Caco-2 (cell line): ENCODE measurements around the gene SLAMF6. TPM values are rescaled to one million over a fixed set of nuclear protein-coding genes. Genes with fewer than 3 reads are reported as not detected.

Experiments
- BruUV-seq: library from RNA; stranded (reverse); fragments of 400-500 nt; replicated peaks from 2 replicates; lab custom pipeline; 2021; lab: Mats Ljungman, UMichigan
- CTCF ChIA-PET: fragments of 300-600 bp; sonication (Branson Sonifier 250); formaldehyde crosslinking; loops from one replicate; lab custom pipeline; 2022; ENCODE audit warnings: antibody characterized with exemption; lab: Charles Lee
- POLR2A ChIA-PET: fragments of 300-600 bp; sonication (Branson Sonifier 250); formaldehyde crosslinking; loops from one replicate; lab custom pipeline; 2022; ENCODE audit warnings: antibody characterized with exemption; lab: Charles Lee
- DNase-seq, 2 experiments: peaks; one replicate each; pipeline versions ENCODE4 v3.0.0 to v3.0.0-alpha.2; 2020 to 2022
- H3K27me3 ChIP-seq: replicated peaks from 2 replicates; pipeline ENCODE4 v1.6.0; 2011; ENCODE audit warnings: low read length; ENCODE audit not compliant: control insufficient read depth, insufficient read depth
- H3K36me3 ChIP-seq: 2 replicates; pipeline ENCODE4 v1.5.1; 2011; ENCODE audit warnings: low read length; ENCODE audit not compliant: control insufficient read depth, insufficient read depth
- H3K4me1 ChIP-seq: fragments of 250-450 bp; sonication (Bioruptor Pico); 2 replicates; pipeline ENCODE4 v1.5.1; 2020; ENCODE audit warnings: mild to moderate bottlenecking
- H3K4me3 ChIP-seq: 2 replicates; pipeline ENCODE4 v1.5.1; 2011; ENCODE audit warnings: low read depth, mild to moderate bottlenecking, control low read depth, low read length
- H3K9me3 ChIP-seq: fragments of 250-450 bp; sonication (Bioruptor Pico); 2 replicates; pipeline ENCODE4 v1.5.1; 2020; ENCODE audit warnings: mild to moderate bottlenecking, moderate library complexity
- H3K27ac Mint-ChIP-seq: one replicate; pipeline ENCODE4 v1.8.0; 2022; ENCODE audit warnings: mixed read lengths; ENCODE audit not compliant: unreplicated experiment
- H3K27me3 Mint-ChIP-seq: one replicate; pipeline ENCODE4 v1.8.0; 2022; ENCODE audit warnings: mixed read lengths; ENCODE audit not compliant: insufficient read depth, unreplicated experiment
- H3K36me3 Mint-ChIP-seq: one replicate; pipeline ENCODE4 v1.8.0; 2022; ENCODE audit warnings: mild to moderate bottlenecking, mixed read lengths; ENCODE audit not compliant: insufficient read depth, unreplicated experiment
- H3K4me1 Mint-ChIP-seq: one replicate; pipeline ENCODE4 v1.8.0; 2022; ENCODE audit warnings: low read depth, mixed read lengths; ENCODE audit not compliant: unreplicated experiment
- H3K4me3 Mint-ChIP-seq: one replicate; pipeline ENCODE4 v1.8.0; 2022; ENCODE audit warnings: mild to moderate bottlenecking, moderate library complexity, mixed read lengths; ENCODE audit not compliant: unreplicated experiment
- H3K9me3 Mint-ChIP-seq: one replicate; pipeline ENCODE4 v1.8.0; 2022; ENCODE audit warnings: mixed read lengths; ENCODE audit not compliant: unreplicated experiment
- intact Hi-C: fragments of 100-400 bp; cut with micrococcal nuclease; formaldehyde crosslinking; loops from one replicate; pipeline ENCODE4 v1.10.0; 2022; ENCODE audit not compliant: unreplicated experiment
- total RNA-seq: library from RNA; stranded (reverse); gene quantifications from 2 replicates; pipeline ENCODE4 v1.2.3, GENCODE V29; 2022
- TF ChIP-seq, protein P1 (sequence below), 2 experiments: fragments of 200-600 bp in 1 of 2; IDR thresholded peaks; 1 replicate in 1 of 2; 2 replicates in 1 of 2; pipeline versions ENCODE4 v1.5.1 to v1.8.0; 2011 to 2022; ENCODE audit warnings: antibody characterized with exemption in 1 of 2, control low read depth in 1 of 2, inconsistent platforms in 1 of 2, low read depth in 1 of 2, low read length in 1 of 2, mild to moderate bottlenecking in 1 of 2, moderate library complexity in 1 of 2; ENCODE audit not compliant: insufficient read depth in 1 of 2, severe bottlenecking in 1 of 2, unreplicated experiment in 1 of 2

The SLAMF6 gene
- total RNA-seq, 1 experiment from 2014 or later = not detected

DNA sequence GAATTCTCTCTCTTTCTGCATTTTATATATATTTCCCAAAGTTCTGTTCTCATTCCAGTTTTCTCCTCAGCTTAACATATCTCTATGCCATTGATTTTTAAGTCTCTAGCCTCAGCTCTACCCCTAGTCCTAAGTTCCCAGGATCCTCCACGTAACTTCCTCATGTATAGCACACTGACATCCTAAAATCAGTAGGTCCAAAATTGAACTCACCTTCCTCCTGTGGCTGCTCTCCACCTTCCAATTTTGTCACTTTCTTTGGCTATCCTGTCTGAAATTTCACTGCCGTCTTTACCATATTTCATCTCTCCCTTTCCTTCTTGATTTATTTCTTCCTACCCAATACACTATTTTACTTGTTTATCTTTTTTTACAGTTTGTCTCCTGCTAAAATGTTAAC lies 1.5 kb downstream of the SLAMF6 start:
- peaks cover 3% of the 10 kb centered on the region; the same call in 1 of the 2 replicates for H3K9me3 ChIP-seq
- POLR2A ChIA-PET = no interaction called here
- H3K36me3 ChIP-seq = no peaks in the 10 kb centered on the region
- TF ChIP-seq, protein P1, sequence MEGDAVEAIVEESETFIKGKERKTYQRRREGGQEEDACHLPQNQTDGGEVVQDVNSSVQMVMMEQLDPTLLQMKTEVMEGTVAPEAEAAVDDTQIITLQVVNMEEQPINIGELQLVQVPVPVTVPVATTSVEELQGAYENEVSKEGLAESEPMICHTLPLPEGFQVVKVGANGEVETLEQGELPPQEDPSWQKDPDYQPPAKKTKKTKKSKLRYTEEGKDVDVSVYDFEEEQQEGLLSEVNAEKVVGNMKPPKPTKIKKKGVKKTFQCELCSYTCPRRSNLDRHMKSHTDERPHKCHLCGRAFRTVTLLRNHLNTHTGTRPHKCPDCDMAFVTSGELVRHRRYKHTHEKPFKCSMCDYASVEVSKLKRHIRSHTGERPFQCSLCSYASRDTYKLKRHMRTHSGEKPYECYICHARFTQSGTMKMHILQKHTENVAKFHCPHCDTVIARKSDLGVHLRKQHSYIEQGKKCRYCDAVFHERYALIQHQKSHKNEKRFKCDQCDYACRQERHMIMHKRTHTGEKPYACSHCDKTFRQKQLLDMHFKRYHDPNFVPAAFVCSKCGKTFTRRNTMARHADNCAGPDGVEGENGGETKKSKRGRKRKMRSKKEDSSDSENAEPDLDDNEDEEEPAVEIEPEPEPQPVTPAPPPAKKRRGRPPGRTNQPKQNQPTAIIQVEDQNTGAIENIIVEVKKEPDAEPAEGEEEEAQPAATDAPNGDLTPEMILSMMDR (IDR thresholded peaks at IDR 0.05; ENCODE audit: insufficient read depth in 1 of 2, low read depth in 1 of 2, low read length in 1 of 2, severe bottlenecking in 1 of 2, unreplicated experiment in 1 of 2) = no peak
- Mint-ChIP-seq H3K4me3 (no peak overlapping the region), H3K27me3 (peaks cover 4% of the 10 kb centered on the region), H3K9me3 (peaks cover 3% of the 10 kb centered on the region), H3K4me1 (peaks cover 12% of the 10 kb centered on the region), H3K27ac (no peak overlapping the region), H3K36me3 (no peaks in the 10 kb centered on the region)
- H3K4me1 ChIP-seq = no peaks in the 10 kb centered on the region
- intact Hi-C loops = no loop called here
- CTCF ChIA-PET = no interaction called here
- no peak overlapping the region for H3K4me3 ChIP-seq
- no TSS peak for BruUV-seq
- DNase-seq = no peak
- H3K27me3 ChIP-seq = no peaks in the 10 kb centered on the region

DNA sequence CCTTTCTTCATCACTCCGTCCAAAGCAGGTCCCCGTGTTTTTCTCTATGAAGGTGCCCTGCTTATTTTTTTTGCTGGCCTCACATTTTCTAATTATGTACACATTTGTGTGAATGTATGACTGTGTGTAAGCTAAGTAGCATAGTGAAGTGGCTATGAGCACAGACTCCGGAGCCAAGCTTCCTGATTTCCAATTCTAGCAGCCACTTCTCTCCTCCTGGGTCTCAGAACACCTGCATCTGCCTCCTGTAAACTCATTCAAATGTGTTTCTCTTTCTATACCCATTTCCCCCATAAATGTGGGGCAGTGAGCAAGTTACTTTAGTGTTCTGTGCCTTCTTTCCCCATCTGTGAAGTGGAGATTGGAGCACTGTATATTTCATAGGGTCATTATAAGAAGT lies 2.1 kb downstream of the SLAMF6 start:
- no TSS peak for BruUV-seq
- CTCF ChIA-PET = no interaction called here

DNA sequence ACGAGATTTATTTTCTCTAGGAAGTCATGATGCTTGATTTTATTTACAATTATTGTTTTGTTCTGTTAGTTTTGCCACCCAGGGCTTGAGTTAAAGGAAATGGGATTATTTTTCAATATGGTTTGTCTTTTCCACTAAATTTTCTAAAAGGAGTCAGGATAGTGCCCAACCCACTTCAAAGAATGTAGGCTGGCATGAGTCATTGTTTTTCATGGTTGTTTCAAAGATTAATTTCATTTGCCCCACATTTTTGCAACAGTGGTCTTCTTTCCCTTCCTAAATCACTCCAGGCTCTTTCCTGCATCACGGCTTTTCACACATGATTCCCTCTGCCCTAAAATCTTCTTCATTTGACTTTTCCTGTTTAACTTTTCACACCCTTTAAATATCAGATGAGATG lies 2.5 kb downstream of the SLAMF6 start:
- peaks cover 12% of the 10 kb centered on the region for H3K4me1 Mint-ChIP-seq
- H3K36me3 Mint-ChIP-seq = no peaks in the 10 kb centered on the region
- BruUV-seq = no TSS peak
- no peaks in the 10 kb centered on the region for H3K36me3 ChIP-seq
- intact Hi-C loops = no loop called here
- TF ChIP-seq, protein P1 (IDR thresholded peaks at IDR 0.05; ENCODE audit: insufficient read depth in 1 of 2, low read depth in 1 of 2, low read length in 1 of 2, severe bottlenecking in 1 of 2, unreplicated experiment in 1 of 2) = no peak
- H3K4me3 ChIP-seq = no peak overlapping the region
- peaks cover 4% of the 10 kb centered on the region for H3K27me3 Mint-ChIP-seq
- H3K9me3 Mint-ChIP-seq = no peaks in the 10 kb centered on the region
- ChIA-PET CTCF (no interaction called here), POLR2A (no interaction called here)
- H3K4me3 Mint-ChIP-seq = no peak overlapping the region
- DNase-seq = no peak
- H3K27me3 ChIP-seq = no peaks in the 10 kb centered on the region
- H3K27ac Mint-ChIP-seq = no peak overlapping the region
- H3K9me3 ChIP-seq = peaks cover 3% of the 10 kb centered on the region; the same call in 1 of the 2 replicates
- H3K4me1 ChIP-seq = no peaks in the 10 kb centered on the region

More for the DNA sequence above, 2.1 kb downstream of the SLAMF6 start:
- Mint-ChIP-seq H3K36me3 (no peaks in the 10 kb centered on the region), H3K4me3 (no peak overlapping the region), H3K9me3 (no peaks in the 10 kb centered on the region), H3K27me3 (peaks cover 4% of the 10 kb centered on the region), H3K4me1 (peaks cover 12% of the 10 kb centered on the region), H3K27ac (no peak overlapping the region)
- intact Hi-C loops = no loop called here
- Histone ChIP-seq H3K27me3 (no peaks in the 10 kb centered on the region), H3K4me3 (no peak overlapping the region), H3K9me3 (peaks cover 3% of the 10 kb centered on the region; the same call in 1 of the 2 replicates), H3K4me1 (no peaks in the 10 kb centered on the region), H3K36me3 (no peaks in the 10 kb centered on the region)
- TF ChIP-seq, protein P1 (IDR thresholded peaks at IDR 0.05; ENCODE audit: insufficient read depth in 1 of 2, low read depth in 1 of 2, low read length in 1 of 2, severe bottlenecking in 1 of 2, unreplicated experiment in 1 of 2) = no peak
- DNase-seq = no peak
- POLR2A ChIA-PET = no interaction called here
